GM18499 (cell line): Measurements from ENCODE around the gene ABHD5.

Experiments
- ATAC-seq: cut with Tn5 transposase; IDR thresholded peaks from one replicate; pipeline ENCODE4 v1.9.1; 2021; ENCODE audit warnings: moderate number of reproducible peaks; ENCODE audit not compliant: insufficient read depth, unreplicated experiment

Gene ABHD5

DNA sequence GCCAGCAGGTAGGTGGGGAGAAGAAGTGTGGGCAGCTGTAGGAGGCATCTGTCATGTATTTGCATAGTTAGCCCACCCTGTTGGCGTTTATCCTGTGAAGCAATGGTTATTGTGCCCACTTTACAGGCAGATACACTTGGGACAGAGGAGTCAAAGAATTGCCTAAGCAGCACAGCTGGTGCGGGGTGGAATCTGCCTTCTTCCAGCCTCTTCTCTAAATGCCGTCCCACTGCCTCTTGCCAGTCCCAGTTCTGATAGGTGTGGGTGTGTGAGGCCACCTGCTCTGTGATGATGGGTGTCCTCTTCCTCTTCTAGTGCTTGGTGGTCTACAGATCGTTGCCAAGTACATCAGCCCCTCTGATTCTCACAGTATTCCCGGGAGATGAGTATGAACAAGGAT is 80.9 kb downstream of the ABHD5 start:
- ATAC-seq, result no peak

- ATAC-seq, result no peak
Measured at GRCh38 chr3:43773273-43774094, 82.7 kb downstream of the ABHD5 start.

DNA sequence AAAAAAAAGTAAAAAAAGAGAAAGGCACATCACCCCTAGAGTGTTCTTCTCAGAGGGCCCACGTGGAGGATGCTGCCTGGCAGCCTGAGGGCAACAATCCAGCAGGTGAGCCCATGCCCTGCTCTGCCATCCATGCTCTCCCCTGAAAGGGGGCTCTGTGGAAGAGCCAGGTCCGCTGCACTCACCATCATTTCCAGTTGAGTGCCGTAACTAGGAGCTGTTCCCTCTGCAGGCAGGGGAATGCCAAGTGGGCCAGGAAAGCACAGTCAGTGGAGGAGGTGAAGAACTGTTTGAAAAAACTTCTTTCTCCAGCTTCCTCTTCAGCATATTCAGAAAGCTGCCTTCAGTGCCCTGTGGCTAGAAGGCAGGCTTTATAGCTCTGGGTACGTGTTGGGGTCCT is 84.1 kb downstream of the ABHD5 start:
- no peak for ATAC-seq

DNA sequence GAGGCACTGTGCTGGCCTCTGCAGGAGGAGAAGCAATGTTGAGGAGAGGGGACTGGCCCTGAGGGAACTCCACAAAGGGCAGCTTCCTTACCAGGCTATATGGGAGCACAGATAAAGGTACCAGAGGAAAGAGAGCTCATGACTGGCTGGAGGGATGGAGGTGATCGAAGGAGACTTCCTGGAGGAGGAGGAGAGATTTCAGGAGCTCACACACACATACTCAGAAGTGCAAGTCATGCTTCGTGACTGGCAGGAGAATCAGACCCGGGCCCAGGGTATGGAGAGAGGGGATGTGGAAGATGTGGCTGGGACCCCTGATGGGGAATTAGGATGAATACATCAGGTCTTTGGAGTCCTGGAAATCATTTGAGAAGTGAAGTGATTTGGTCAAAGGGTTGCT is 85.4 kb downstream of the ABHD5 start:
- ATAC-seq, result no peak

DNA sequence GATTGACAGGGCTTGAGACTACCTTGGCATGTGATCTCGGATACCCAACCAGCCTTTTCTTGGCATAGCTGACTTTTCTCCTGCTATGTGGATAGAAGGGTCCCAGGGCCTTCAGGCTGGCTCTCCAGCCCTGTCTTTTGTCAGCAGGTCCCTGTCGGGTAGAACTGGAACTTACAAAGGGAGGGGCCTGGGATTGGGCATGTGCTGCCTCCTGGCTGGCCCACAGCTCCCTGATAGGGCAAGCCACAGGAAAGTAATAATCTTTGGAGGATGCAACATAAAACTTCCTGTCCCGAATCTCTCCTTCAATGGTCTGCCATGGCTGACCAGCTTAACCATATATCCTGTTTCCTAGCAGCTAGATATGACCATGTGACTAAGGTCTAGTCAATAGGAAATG is 89.1 kb downstream of the ABHD5 start:
- ATAC-seq, result no peak

GRCh38 chr3:43782541-43782940 is 91.8 kb downstream of the ABHD5 start:
- ATAC-seq, result no peak
